Gastroesophageal sphincter (tissue), 4 donors: Measurements from ENCODE around the gene ZBED5. TPM values are rescaled to one million over a fixed set of nuclear protein-coding genes. Genes with fewer than 3 reads are reported as not detected.
A peak's percentile ranks its signal among the peaks of the same experiment; 100 is the strongest.

ENCODE experiments used
- ATAC-seq: fragments of 150-250 bp; one replicate; pipeline ENCODE4 v1.9.1; 2016; ENCODE audit warnings: mild to moderate bottlenecking, moderate library complexity
- H3K27ac ChIP-seq, 4 donors: fragments of 200-600 bp; sonication (generic) in 3 of 4; 1 replicate in 3 of 4; 2 replicates in 1 of 4; pipeline ENCODE4 v1.5.1; 2016 to 2019
- H3K27me3 ChIP-seq: fragments of 200-600 bp; sonication (generic); one replicate; pipeline ENCODE4 v1.5.1; 2019
- H3K36me3 ChIP-seq, 2 donors: fragments of 200-600 bp; sonication (generic); one replicate each; pipeline ENCODE4 v1.5.1; 2019; ENCODE audit warnings: control low read depth in 1 of 2
- H3K4me1 ChIP-seq, 3 donors: fragments of 200-600 bp; sonication (generic); 1 replicate in 2 of 3; 2 replicates in 1 of 3; pipeline ENCODE4 v1.5.1; 2016 to 2019; ENCODE audit warnings: control low read depth in 2 of 3
- H3K4me3 ChIP-seq, 2 donors: fragments of 200-600 bp; sonication (generic); one replicate each; pipeline ENCODE4 v1.5.1; 2019; ENCODE audit warnings: mild to moderate bottlenecking in 1 of 2, moderate library complexity in 1 of 2
- H3K9me3 ChIP-seq, 3 donors: fragments of 200-600 bp; sonication (generic); one replicate each; pipeline ENCODE4 v1.5.1; 2017 to 2019; ENCODE audit warnings: control low read depth in 2 of 3
- CTCF ChIP-seq, 4 experiments: fragments of 200-600 bp in 2 of 4; fragments of 450-650 bp in 2 of 4; sonication (generic) in 1 of 4; IDR thresholded peaks; one replicate each; pipeline ENCODE4 v1.5.1; 2017 to 2019; ENCODE audit warnings: antibody characterized with exemption in 4 of 4, mild to moderate bottlenecking in 2 of 4, moderate library complexity in 2 of 4
- EP300 ChIP-seq: sonication (generic); formaldehyde crosslinking; IDR thresholded peaks from one replicate; pipeline ENCODE4 v1.6.1; 2017; ENCODE audit warnings: antibody characterized with exemption, mild to moderate bottlenecking
- POLR2A ChIP-seq, 2 donors: fragments of 450-650 bp; IDR thresholded peaks; one replicate each; pipeline ENCODE4 v1.6.1; 2017; ENCODE audit warnings: antibody characterized with exemption in 2 of 2, mild to moderate bottlenecking in 2 of 2, moderate library complexity in 1 of 2
- POLR2AphosphoS5 ChIP-seq: sonication (generic); formaldehyde crosslinking; IDR thresholded peaks from one replicate; pipeline ENCODE4 v1.6.1; 2017; ENCODE audit warnings: antibody characterized with exemption
- WGBS, 2 donors: methylation state at CpG; one replicate each; pipeline ENCODE4 v1.1.5; 2018; ENCODE audit warnings: low coverage in 1 of 2; 5-methylcytosine and 5-hydroxymethylcytosine counted together
- total RNA-seq, 4 donors: library from RNA; depleted of rRNA; stranded (reverse); fragments of >200 nt; gene quantifications; one replicate each; pipeline ENCODE4 v1.1.0, GENCODE V29; 2016

The ZBED5 gene
- total RNA-seq, 4 donors from 2014 or later: 26.0 to 57.3 (median 41.7) TPM

DNA sequence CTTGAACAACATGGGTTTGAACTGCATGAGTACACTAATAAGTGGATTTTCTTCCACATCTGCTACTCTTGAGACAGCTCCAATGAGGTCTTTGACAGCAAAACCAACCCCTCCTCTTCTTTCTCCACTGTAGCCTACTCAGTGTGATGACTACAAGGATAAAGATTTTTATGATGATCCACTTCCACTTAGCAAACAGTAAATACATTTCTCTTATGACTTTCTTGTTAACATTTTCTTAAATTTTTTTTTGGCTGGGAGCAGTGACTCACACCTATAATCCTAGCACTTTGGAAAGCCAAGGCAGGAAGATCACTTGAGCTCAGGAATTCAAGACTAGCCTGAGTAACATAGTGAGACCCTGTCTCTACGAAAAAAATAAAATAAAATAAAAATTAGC is 39.3 kb downstream of the ZBED5 start:
- H3K36me3 ChIP-seq: no peaks in the 10 kb centered on the region
- H3K27ac ChIP-seq: no peak overlapping the region
- no peak overlapping the region for H3K4me3 ChIP-seq
- ATAC-seq: no peak
- H3K9me3 ChIP-seq: no peaks in the 10 kb centered on the region
- 75% methylated on average over 1 of the region's 1 CpG; no CpG with 5 or more reads in 1 of the 2 donors for WGBS, 2 donors
- TF ChIP-seq EP300 (no peak), POLR2A (IDR thresholded peaks at IDR 0.05) (no peak), CTCF (IDR thresholded peaks at IDR 0.05) (no peak), POLR2AphosphoS5 (no peak)
- H3K27me3 ChIP-seq: no peaks in the 10 kb centered on the region
- peaks cover 0 to 7% (median 0%) of the 10 kb centered on the region in 3 donors for H3K4me1 ChIP-seq

DNA sequence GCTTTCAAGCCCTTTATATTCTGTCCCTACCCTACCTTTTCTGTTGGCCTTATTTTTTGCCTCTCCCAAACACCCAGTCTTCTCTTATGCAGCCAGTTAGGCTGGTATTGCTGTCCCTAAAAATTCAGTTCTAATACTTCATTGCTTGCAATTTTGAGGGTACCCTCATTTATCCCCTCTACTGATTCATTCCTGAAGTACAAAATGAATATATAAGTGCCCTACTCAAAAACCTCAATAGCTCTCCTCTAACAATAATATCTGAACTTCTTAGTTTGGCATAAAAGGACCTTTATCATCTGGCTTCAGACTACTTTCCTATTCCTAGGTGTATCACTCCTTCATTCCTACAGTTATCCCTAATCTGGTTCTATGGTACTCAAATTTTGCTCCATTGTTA is 43.9 kb downstream of the ZBED5 start:
- Histone ChIP-seq H3K4me1 (peaks cover 0 to 11% (median 0%) of the 10 kb centered on the region in 3 donors), H3K36me3 (no peaks in the 10 kb centered on the region), H3K4me3 (no peak overlapping the region), H3K9me3 (no peaks in the 10 kb centered on the region), H3K27ac (no peak overlapping the region), H3K27me3 (no peaks in the 10 kb centered on the region)
- no peak for ATAC-seq
- no peak for TF ChIP-seq POLR2AphosphoS5
- TF ChIP-seq POLR2A (IDR thresholded peaks at IDR 0.05): no peak
- TF ChIP-seq CTCF (IDR thresholded peaks at IDR 0.05): no peak
- no peak for TF ChIP-seq EP300

DNA sequence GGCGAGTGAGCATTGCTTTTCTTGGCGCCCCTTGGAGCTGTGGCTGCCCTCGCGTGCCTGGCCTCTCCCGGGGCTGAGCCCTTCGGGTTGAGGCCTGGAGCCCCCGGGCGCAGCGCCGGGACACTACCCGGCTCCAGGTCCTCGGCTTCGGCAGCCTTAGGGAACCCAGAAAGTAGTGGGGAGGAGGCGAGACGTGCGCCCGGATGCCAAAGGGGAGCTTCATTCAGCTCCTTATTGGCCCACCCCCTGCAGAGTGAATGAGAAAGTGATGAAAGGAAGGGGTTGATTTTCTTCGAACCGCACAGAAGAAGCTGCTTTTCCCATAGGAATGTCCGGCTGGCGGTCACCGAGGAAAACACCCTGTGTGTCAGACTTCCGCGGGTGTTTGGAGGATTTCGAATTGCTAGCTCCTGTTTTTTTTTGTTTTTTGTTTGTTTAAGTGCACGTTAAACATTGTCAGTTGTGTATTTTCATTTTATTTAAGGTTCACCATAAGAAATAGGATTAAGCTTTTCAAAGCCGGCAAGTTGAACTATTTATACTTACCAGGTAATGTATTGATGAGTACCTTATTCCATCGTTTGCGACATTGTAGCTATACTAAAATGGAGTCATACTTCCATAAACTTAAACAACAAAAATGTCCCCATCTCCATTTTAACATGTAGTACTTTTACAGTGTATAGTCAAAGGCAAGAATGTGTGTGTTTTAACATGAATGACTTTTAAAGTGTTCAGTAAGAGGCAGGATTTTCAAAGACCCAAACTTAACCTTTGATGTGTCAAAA is 48.3 kb downstream of the ZBED5 start:
- H3K9me3 ChIP-seq: no peaks in the 10 kb centered on the region
- ATAC-seq: peak; percentile 35
- 2 to 3% methylated on average over 12 to 13 of the region's 29 CpGs for WGBS, 2 donors

DNA sequence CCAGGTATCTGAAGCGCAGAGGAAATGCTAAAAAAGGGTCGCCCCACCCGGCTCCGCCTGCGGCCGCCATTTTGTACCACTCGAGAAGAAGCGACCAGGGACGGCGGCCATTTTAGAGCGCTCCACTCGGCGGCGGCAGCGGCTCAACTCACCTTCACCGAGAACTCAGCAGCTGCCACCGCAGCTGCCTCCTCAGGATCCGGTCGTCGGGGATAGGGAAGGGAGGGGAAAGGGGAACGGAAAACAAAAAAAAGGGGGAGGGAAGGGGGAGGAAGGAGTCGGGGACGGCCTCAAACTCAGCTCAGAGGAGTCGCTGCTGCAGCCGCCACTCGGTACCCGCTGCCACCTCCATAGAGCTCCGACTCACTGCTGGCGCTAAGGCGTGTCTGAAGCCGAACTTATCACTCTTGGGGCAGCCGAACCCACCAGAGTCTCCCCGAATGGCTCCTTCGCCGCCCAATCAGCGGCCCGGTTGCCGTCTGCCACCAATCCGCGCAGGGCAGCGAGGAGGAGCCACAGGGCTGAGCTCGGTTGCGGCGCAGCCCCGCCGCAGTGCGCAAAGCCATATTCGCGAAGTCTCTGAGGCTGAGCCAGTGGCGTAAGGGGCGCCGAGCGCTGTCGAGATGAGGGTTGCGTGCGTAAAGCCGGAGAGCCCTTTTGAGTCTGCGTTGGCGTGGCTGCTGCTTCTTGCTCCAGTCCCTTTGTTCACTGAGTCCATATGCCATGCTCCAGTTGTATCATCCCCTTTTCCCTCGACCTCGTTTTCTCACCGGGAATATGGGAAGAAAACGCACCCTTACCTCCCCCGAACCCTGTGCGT is 49.1 kb downstream of the ZBED5 start, which contains the start of gene EIF4G2:
Gene EIF4G2 (minus strand): TSS at position 374 of the 820 bp plus-strand sequence.
- TF ChIP-seq CTCF (IDR thresholded peaks at IDR 0.05) (no peak), POLR2A (IDR thresholded peaks at IDR 0.05) (peak; percentile 100), POLR2AphosphoS5 (peak; percentile 100), EP300 (no peak)
- 0% methylated on average over 15 to 19 of the region's 65 CpGs for WGBS, 2 donors
- peak; percentile 99 for ATAC-seq
- Histone ChIP-seq H3K4me3 (peak within 1 kb of the TSS; percentile 77 to 96), H3K4me1 (peaks cover 8 to 49% (median 19%) of the 10 kb centered on the region in 3 donors), H3K36me3 (peaks cover 3 to 33% of the 10 kb centered on the region in 2 donors), H3K9me3 (no peaks in the 10 kb centered on the region), H3K27me3 (no peaks in the 10 kb centered on the region), H3K27ac (peak within 1 kb of the TSS; percentile 97 to 99 (median 98))

More for the DNA sequence above, 48.3 kb downstream of the ZBED5 start:
- Histone ChIP-seq H3K4me3 (peak overlapping the region; percentile 65 to 77), H3K4me1 (peaks cover 8 to 41% (median 19%) of the 10 kb centered on the region in 3 donors), H3K27ac (peak overlapping the region; percentile 90 to 99 (median 98)), H3K27me3 (no peaks in the 10 kb centered on the region), H3K36me3 (peaks cover 3 to 25% of the 10 kb centered on the region in 2 donors)
- TF ChIP-seq EP300 (no peak), CTCF (IDR thresholded peaks at IDR 0.05) (peak in 1 of 4 experiments; percentile 13), POLR2A (IDR thresholded peaks at IDR 0.05) (no peak), POLR2AphosphoS5 (no peak)
